Measurements from ENCODE around the gene CYGB. TPM values are rescaled to one million over a fixed set of nuclear protein-coding genes. Genes with fewer than 3 reads are reported as not detected.

The CYGB gene
- total and polyA plus RNA-seq, 10 of the 15 experiments (the other 5 are each of a cell fraction or from before 2014, with no cell fraction given): 0.34 TPM; not detected in 9

DNA sequence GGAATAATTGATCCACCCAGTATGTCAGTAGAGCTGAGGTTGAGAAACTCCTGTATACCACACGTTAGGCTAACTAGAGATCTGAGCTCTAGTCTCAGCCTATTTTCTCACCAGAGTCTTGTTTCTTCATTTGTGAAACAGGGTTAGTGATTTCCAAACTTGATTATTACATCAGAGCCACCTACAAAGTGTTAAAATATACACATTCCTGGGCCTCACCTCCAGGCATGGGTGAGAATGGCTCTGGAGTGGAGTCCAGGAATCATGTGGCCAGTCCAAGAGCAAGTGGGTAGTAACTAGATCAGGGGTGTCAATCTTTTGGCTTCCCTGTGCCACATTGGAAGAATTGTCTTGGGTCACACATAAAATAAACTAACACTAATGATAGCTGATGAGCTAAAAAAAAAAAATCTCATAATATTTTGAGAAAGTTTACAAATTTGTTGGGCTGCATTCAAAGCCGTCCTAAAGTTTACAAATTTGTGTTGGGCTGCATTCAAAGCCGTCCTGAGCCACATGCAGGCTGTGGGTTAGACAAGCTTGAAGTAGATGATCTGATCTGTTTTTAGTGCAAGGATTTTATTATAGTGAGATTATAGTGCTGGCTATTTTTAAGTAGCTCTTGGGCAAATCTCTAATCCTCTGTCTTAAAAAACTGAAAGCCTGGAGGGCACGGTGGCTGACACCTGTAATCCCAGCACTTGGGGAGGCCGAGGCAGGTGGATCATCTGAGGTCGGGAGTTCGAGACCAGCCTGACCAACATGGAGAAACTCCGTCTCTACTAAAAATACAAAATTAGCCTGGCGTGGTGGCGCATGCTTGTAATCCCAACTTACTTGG lies 22.7 kb upstream of the CYGB start (continued):
- TF ChIP-seq, protein P1, sequence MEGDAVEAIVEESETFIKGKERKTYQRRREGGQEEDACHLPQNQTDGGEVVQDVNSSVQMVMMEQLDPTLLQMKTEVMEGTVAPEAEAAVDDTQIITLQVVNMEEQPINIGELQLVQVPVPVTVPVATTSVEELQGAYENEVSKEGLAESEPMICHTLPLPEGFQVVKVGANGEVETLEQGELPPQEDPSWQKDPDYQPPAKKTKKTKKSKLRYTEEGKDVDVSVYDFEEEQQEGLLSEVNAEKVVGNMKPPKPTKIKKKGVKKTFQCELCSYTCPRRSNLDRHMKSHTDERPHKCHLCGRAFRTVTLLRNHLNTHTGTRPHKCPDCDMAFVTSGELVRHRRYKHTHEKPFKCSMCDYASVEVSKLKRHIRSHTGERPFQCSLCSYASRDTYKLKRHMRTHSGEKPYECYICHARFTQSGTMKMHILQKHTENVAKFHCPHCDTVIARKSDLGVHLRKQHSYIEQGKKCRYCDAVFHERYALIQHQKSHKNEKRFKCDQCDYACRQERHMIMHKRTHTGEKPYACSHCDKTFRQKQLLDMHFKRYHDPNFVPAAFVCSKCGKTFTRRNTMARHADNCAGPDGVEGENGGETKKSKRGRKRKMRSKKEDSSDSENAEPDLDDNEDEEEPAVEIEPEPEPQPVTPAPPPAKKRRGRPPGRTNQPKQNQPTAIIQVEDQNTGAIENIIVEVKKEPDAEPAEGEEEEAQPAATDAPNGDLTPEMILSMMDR (IDR thresholded peaks at IDR 0.05 in 2 of 3, conservative IDR thresholded peaks at IDR 0.05 in 1 of 3; ENCODE audit: control insufficient read depth in 2 of 3, extremely low read depth in 1 of 3, insufficient read depth in 1 of 3, low read depth in 3 of 3, low read length in 3 of 3): no peak
- no peak for TF ChIP-seq POLR2AphosphoS2 (IDR thresholded peaks at IDR 0.05; ENCODE audit: low read depth, low read length)
- TF ChIP-seq ASH2L (IDR thresholded peaks at IDR 0.05; ENCODE audit: borderline replicate concordance, low read depth): no peak
- no peak for TF ChIP-seq RUNX3 (IDR thresholded peaks at IDR 0.05; ENCODE audit: low read length)
- TF ChIP-seq FOS (IDR thresholded peaks at IDR 0.05; ENCODE audit: borderline replicate concordance, extremely low read depth, insufficient read length): no peak
- TF ChIP-seq ZNF274 (IDR thresholded peaks at IDR 0.05; ENCODE audit: insufficient read depth, insufficient read length): no peak
- TF ChIP-seq IKZF1 (conservative IDR thresholded peaks at IDR 0.05): no peak; the same call in 1 of the 2 replicates
- no peak for TF ChIP-seq YBX1 (IDR thresholded peaks at IDR 0.05)
- no peak for TF ChIP-seq MTA2 (IDR thresholded peaks at IDR 0.05; ENCODE audit: low read depth)
- TF ChIP-seq, protein P2, sequence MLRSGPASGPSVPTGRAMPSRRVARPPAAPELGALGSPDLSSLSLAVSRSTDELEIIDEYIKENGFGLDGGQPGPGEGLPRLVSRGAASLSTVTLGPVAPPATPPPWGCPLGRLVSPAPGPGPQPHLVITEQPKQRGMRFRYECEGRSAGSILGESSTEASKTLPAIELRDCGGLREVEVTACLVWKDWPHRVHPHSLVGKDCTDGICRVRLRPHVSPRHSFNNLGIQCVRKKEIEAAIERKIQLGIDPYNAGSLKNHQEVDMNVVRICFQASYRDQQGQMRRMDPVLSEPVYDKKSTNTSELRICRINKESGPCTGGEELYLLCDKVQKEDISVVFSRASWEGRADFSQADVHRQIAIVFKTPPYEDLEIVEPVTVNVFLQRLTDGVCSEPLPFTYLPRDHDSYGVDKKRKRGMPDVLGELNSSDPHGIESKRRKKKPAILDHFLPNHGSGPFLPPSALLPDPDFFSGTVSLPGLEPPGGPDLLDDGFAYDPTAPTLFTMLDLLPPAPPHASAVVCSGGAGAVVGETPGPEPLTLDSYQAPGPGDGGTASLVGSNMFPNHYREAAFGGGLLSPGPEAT (IDR thresholded peaks at IDR 0.05; ENCODE audit: low read depth): no peak
- TF ChIP-seq ZNF207 (IDR thresholded peaks at IDR 0.05; ENCODE audit: borderline replicate concordance): no peak
- TF ChIP-seq GABPA (IDR thresholded peaks at IDR 0.05; ENCODE audit: low read depth): no peak
- peak; percentile 49; the same call in 1 of the 2 replicates for TF ChIP-seq CREB1 (IDR thresholded peaks at IDR 0.05; ENCODE audit: low read depth)
- TF ChIP-seq, protein P3, sequence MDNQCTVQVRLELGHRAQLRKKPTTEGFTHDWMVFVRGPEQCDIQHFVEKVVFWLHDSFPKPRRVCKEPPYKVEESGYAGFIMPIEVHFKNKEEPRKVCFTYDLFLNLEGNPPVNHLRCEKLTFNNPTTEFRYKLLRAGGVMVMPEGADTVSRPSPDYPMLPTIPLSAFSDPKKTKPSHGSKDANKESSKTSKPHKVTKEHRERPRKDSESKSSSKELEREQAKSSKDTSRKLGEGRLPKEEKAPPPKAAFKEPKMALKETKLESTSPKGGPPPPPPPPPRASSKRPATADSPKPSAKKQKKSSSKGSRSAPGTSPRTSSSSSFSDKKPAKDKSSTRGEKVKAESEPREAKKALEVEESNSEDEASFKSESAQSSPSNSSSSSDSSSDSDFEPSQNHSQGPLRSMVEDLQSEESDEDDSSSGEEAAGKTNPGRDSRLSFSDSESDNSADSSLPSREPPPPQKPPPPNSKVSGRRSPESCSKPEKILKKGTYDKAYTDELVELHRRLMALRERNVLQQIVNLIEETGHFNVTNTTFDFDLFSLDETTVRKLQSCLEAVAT (IDR thresholded peaks at IDR 0.05): 0 out of 2 replicates have a peak, but pooled peaks have one; percentile 26
- no peak for TF ChIP-seq SRF (IDR thresholded peaks at IDR 0.05; ENCODE audit: low read depth in 2 of 2, low read length in 2 of 2)
- TF ChIP-seq NR2C2 (IDR thresholded peaks at IDR 0.05; ENCODE audit: borderline replicate concordance, control insufficient read depth, insufficient read length, low read depth): no peak
- TF ChIP-seq, protein P4, sequence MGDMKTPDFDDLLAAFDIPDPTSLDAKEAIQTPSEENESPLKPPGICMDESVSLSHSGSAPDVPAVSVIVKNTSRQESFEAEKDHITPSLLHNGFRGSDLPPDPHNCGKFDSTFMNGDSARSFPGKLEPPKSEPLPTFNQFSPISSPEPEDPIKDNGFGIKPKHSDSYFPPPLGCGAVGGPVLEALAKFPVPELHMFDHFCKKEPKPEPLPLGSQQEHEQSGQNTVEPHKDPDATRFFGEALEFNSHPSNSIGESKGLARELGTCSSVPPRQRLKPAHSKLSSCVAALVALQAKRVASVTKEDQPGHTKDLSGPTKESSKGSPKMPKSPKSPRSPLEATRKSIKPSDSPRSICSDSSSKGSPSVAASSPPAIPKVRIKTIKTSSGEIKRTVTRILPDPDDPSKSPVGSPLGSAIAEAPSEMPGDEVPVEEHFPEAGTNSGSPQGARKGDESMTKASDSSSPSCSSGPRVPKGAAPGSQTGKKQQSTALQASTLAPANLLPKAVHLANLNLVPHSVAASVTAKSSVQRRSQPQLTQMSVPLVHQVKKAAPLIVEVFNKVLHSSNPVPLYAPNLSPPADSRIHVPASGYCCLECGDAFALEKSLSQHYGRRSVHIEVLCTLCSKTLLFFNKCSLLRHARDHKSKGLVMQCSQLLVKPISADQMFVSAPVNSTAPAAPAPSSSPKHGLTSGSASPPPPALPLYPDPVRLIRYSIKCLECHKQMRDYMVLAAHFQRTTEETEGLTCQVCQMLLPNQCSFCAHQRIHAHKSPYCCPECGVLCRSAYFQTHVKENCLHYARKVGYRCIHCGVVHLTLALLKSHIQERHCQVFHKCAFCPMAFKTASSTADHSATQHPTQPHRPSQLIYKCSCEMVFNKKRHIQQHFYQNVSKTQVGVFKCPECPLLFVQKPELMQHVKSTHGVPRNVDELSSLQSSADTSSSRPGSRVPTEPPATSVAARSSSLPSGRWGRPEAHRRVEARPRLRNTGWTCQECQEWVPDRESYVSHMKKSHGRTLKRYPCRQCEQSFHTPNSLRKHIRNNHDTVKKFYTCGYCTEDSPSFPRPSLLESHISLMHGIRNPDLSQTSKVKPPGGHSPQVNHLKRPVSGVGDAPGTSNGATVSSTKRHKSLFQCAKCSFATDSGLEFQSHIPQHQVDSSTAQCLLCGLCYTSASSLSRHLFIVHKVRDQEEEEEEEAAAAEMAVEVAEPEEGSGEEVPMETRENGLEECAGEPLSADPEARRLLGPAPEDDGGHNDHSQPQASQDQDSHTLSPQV (IDR thresholded peaks at IDR 0.05): no peak
- no peak for TF ChIP-seq SIN3A (IDR thresholded peaks at IDR 0.05; ENCODE audit: low read depth, low read length)
- TF ChIP-seq, protein P5, sequence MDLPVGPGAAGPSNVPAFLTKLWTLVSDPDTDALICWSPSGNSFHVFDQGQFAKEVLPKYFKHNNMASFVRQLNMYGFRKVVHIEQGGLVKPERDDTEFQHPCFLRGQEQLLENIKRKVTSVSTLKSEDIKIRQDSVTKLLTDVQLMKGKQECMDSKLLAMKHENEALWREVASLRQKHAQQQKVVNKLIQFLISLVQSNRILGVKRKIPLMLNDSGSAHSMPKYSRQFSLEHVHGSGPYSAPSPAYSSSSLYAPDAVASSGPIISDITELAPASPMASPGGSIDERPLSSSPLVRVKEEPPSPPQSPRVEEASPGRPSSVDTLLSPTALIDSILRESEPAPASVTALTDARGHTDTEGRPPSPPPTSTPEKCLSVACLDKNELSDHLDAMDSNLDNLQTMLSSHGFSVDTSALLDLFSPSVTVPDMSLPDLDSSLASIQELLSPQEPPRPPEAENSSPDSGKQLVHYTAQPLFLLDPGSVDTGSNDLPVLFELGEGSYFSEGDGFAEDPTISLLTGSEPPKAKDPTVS (IDR thresholded peaks at IDR 0.05; ENCODE audit: low read depth, low read length): no peak
